GM19395 (cell line): ENCODE results near the gene INSC.
A peak's percentile ranks its signal among the peaks of the same experiment; 100 is the strongest.

ENCODE experiments used
- ATAC-seq: cut with Tn5 transposase; IDR thresholded peaks from one replicate; pipeline ENCODE4 v1.9.1; 2021; ENCODE audit warnings: mild to moderate bottlenecking, moderate library complexity; ENCODE audit not compliant: unreplicated experiment

The INSC gene

DNA sequence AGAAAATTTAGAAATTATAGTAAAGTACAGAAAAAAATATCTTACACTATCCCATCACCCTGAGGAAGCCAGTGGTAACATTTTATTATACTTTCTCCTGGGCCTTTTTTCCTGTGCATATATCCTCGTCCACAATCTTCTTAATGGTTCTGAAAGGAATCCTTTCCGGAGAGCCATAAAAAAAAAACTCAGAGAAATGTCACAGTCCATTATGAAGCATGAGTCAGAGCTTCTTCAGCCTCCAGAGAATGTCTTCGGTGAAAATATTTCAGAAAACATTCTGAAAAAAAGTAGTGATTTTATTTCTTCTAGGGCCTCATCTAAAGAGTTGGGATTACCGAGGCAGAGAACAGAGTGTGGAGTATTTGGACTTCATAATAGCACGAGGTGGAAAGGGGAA, 163.4 kb downstream of the INSC start:
- ATAC-seq = no peak

DNA sequence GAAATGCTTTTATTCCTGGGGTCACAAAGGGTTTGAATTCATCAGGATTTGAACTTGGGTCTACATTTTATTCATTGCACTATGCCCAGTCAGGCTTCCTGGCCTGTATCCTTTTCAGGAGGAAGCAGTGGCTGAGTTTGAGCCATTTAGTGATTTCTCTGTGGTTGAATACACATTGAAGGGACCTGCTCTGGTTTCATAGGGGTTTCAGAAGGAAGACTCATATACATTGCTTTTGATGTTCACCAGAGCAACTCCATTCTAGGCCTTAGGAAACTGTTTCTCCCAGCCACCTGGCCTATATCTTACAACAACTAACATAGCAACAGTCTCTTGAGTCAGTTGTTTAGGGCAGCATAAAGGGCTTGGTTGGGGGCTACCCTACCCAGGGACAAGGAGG, 165.7 kb downstream of the INSC start:
- ATAC-seq = peak; percentile 81

DNA sequence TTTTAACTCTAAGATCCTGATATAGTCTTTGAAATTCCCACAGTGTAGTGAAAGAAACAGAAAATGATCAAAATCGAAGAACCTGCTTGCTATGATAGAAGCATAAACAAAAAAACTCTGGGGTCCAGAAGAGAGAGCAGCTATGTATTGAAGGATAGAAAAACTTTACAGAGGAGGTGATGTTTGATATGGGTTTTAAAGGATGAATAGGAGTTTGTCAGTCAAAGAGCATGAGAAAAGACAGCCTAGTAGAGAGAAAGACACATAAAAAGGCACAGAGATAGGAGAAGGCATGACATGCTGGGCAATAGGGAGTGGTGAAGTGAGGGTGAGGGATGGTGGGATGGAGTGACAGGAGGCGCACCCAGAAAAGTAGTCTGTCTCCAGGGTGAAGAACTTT, 168.0 kb downstream of the INSC start:
- no peak for ATAC-seq

DNA sequence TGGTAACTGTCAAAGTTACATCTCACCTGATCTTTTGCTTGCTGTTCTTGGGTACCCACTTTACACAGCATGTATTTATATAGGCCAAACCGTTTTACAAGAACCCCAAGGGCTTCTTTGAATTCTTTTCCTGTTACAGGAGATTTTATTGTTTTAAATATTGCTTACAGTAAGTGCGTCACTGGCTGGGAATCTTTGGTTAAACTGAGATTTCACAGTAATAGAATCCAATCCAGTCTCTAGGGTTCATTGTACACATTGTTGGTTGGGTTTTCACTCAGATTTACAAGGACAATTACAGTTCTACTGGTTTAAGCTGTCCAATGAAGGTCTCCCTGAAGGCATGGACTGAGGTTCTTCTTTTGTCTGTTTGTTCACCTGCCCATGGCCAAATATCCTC, 171.7 kb downstream of the INSC start:
- no peak for ATAC-seq

DNA sequence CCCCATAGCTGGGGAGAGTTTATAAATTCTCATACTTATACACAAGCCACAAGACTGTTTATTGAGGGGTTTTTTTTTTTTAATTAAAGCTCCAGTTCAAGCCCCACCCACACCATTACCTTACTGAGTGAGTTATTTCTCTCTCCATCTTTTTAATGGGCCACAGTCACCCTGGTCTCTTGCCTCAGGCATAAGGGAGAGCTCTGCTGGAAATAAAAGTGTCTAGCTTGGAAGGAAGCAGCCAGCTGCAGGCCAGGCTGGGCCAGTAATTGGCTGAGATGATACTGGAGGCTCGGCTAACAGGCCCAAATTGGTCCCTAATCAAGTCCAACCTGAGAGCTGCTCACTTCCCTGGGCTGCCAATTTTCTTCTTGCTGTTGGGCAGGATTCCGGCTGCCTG, 174.1 kb downstream of the INSC start:
- ATAC-seq = no peak

DNA sequence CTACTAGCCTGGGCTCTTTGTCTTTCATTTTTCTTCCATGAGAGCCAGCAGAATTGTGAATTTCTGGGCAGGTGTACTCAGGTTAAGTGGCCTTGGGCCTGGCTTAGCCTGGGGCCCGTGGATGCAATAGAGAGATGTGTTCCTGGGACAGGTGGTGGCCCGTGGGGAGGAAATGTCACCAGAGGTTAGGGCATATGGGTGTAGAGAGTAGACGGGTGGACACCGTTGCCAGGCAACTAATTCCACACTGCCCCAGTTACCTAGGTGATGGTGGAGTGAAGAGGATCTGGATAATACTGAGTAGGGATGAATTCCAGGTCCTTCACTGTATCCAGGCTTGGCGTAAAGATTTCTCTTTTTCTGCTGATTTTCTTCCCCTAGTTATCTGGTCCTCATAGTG, 175.0 kb downstream of the INSC start:
- ATAC-seq = no peak

DNA sequence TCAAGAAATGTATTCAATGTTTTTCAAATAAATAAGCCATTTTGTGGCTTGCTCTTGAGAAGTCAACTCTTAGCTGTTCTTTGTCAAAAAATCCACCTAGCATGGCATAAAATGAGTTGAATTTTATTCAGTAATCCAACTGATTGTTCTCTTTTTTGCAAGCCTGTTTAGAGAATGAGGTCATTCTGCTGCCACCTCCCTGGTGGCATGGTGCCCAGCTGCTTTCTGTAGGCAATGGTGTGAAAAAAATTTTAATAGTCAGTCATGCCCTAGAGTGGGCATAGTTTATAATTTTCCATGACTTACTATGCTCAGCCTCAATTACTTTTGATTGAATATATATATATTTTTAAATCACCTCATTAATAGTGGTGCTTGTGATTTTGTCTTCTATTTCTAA, 177.2 kb downstream of the INSC start:
- no peak for ATAC-seq

DNA sequence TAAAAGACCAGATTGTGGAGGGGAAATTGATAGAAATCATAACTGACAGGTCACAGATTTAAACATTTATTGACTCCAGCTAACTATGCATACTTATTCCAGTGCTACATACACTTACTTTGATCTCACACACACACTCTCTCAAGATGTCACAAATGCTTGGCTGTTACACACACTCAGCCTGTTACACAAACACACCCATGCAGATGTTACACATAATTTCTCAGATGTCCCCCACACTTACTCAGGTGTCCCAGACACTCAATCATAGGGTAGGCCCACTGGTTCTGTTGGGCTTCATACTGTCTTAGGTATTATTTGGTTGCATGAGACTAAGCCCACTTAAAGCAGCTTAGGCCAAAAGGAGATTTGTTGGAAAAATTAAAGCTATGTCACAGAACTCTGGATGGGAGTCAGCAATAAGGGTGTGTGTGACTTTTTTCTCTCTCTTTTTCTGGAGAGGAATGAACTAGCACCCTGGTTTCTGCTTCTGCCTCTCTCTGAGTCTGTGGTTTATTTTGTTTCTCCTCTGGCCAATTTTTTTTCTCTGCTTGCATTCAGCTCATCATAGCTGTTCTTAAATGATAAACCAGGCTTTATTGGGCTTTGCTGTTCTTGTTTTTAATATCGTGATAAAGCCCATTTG, 179.4 kb downstream of the INSC start:
- no peak for ATAC-seq

DNA sequence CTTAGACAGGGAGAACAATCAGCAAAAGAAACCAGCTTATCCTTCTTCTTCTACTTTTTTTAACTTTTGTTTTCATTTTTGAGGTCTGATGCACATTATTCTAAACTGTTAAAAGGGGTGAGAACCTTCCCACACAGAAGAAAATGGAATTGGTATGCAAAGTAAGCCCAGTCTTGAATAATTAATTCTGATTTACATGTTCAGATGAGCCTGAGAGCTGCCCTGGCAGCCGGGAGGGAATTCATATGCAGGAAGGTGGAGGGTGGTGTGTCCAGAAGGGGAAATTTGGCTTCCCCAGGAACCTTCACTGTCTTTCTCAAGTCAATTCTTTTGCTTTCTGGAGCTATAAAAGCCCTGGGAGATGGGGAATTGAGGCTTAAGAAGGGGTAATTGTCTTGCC, 181.0 kb downstream of the INSC start:
- ATAC-seq = no peak
